HepG2 (cell line): ENCODE measurements around the gene MEA1. TPM values are rescaled to one million over a fixed set of nuclear protein-coding genes. Genes with fewer than 3 reads are reported as not detected.
A peak's percentile ranks its signal among the peaks of the same experiment; 100 is the strongest.

ENCODE experiments used
- E2F1 ChIP-seq: sonication (generic); formaldehyde crosslinking; IDR thresholded peaks from 2 replicates; pipeline ENCODE4 v1.5.0; 2020; ENCODE audit warnings: missing genetic modification reagents
- ERF ChIP-seq: IDR thresholded peaks from 2 replicates; pipeline ENCODE4 v1.6.1; 2018; ENCODE audit warnings: missing biosample characterization, missing genetic modification reagents
- GLI4 ChIP-seq: sonication (generic); formaldehyde crosslinking; IDR thresholded peaks from 2 replicates; pipeline ENCODE4 v1.5.1; 2020; ENCODE audit warnings: missing genetic modification reagents, mild to moderate bottlenecking, moderate library complexity, borderline replicate concordance
- HMG20A ChIP-seq: IDR thresholded peaks from 2 replicates; pipeline ENCODE4 v1.6.1; 2016; ENCODE audit warnings: borderline replicate concordance
- HMGA1 ChIP-seq: sonication (generic); formaldehyde crosslinking; conservative IDR thresholded peaks from 2 replicates; pipeline ENCODE4 v1.4.0; 2020; ENCODE audit warnings: missing genetic modification reagents
- HOXA3 ChIP-seq: sonication (generic); formaldehyde crosslinking; IDR thresholded peaks from 2 replicates; pipeline ENCODE4 v1.5.0; 2020; ENCODE audit warnings: missing genetic modification reagents
- ISL2 ChIP-seq: sonication (generic); formaldehyde crosslinking; IDR thresholded peaks from 2 replicates; pipeline ENCODE4 v1.5.0; 2020; ENCODE audit warnings: missing genetic modification reagents
- JARID2 ChIP-seq: sonication (generic); formaldehyde crosslinking; IDR thresholded peaks from 2 replicates; pipeline ENCODE4 v1.8.1; 2023; ENCODE audit warnings: missing genetic modification reagents, inconsistent platforms; ENCODE audit not compliant: insufficient replicate concordance
- MEIS1 ChIP-seq: sonication (generic); formaldehyde crosslinking; IDR thresholded peaks from 2 replicates; pipeline ENCODE4 v1.9.0; 2021; ENCODE audit warnings: mild to moderate bottlenecking, missing genetic modification reagents, moderate library complexity, borderline replicate concordance
- POLR2G ChIP-seq: fragments of 200-400 bp; formaldehyde crosslinking; IDR thresholded peaks from 2 replicates; pipeline ENCODE4 v1.6.1; 2018; ENCODE audit warnings: mild to moderate bottlenecking, low read depth, low read length, moderate library complexity
- SIN3A ChIP-seq: IDR thresholded peaks from 2 replicates; pipeline ENCODE4 v1.6.1; 2011; ENCODE audit warnings: low read depth, mild to moderate bottlenecking, control low read depth, low read length, borderline replicate concordance
- SOX5 ChIP-seq: IDR thresholded peaks from 2 replicates; pipeline ENCODE4 v1.6.1; 2016; ENCODE audit warnings: borderline replicate concordance
- SP1 ChIP-seq, 2 experiments: fragments of 450-650 bp in 1 of 2; sonication (generic) in 1 of 2; formaldehyde crosslinking in 1 of 2; IDR thresholded peaks; 2 replicates each; pipeline versions ENCODE4 v1.4.0 to v1.6.1; 2016 to 2020; ENCODE audit warnings: missing genetic modification reagents in 1 of 2
- TCF7 ChIP-seq: sonication (generic); IDR thresholded peaks from 2 replicates; pipeline ENCODE4 v1.6.1; 2016; ENCODE audit warnings: antibody characterized with exemption, low read depth
- TIGD3 ChIP-seq: sonication (generic); formaldehyde crosslinking; IDR thresholded peaks from 2 replicates; pipeline ENCODE4 v1.5.1; 2020; ENCODE audit warnings: mild to moderate bottlenecking, missing genetic modification reagents, borderline replicate concordance
- TSC22D2 ChIP-seq: sonication (generic); formaldehyde crosslinking; IDR thresholded peaks from 2 replicates; pipeline ENCODE4 v1.5.1; 2020; ENCODE audit warnings: missing genetic modification reagents, mild to moderate bottlenecking, borderline replicate concordance
- ZFP36 ChIP-seq: fragments of 150-350 bp; IDR thresholded peaks from 2 replicates; pipeline ENCODE4 v1.6.1; 2018; ENCODE audit warnings: borderline replicate concordance, low read length, low read depth; ENCODE audit not compliant: partially characterized antibody
- ZKSCAN8 ChIP-seq: IDR thresholded peaks from 2 replicates; pipeline ENCODE4 v1.6.1; 2016; ENCODE audit warnings: borderline replicate concordance, missing genetic modification reagents, missing compliant biosample characterization
- ZMYM3 ChIP-seq: sonication (generic); formaldehyde crosslinking; IDR thresholded peaks from 2 replicates; pipeline ENCODE4 v1.5.1; 2020; ENCODE audit warnings: mild to moderate bottlenecking, missing genetic modification reagents
- ZNF326 ChIP-seq: sonication (generic); formaldehyde crosslinking; IDR thresholded peaks from 2 replicates; pipeline ENCODE4 v1.4.0; 2020; ENCODE audit warnings: missing genetic modification reagents, borderline replicate concordance
- ZNF83 ChIP-seq: sonication (generic); formaldehyde crosslinking; IDR thresholded peaks from 2 replicates; pipeline ENCODE4 v1.4.0; 2020; ENCODE audit warnings: missing genetic modification reagents, mild to moderate bottlenecking, borderline replicate concordance
- polyA plus RNA-seq, 8 experiments: library from polyadenylated mRNA; depleted of rRNA in 3 of 8; stranded (reverse) in 7 of 8; unstranded in 1 of 8; fragments of >200 nt; fragmentation: Illumina TruSeq in 4 of 8; extraction: Trizol in 4 of 8; gene quantifications; 2 replicates each; pipeline versions ENCODE4 v1.2.1 to v1.2.3, GENCODE V29; 2011 to 2016; ENCODE audit warnings: low read depth in 4 of 8, missing spikeins in 1 of 8, mixed read lengths in 1 of 8; ENCODE audit not compliant: insufficient read depth in 1 of 8
- total RNA-seq, 5 experiments: library from RNA; depleted of rRNA; stranded (reverse); fragments of >200 nt; fragmentation: Illumina TruSeq; extraction: Trizol; gene quantifications; 2 replicates each; pipeline ENCODE4 v1.2.3, GENCODE V29; 2016; ENCODE audit warnings: low read depth in 1 of 5
- TF ChIP-seq, protein P1 (sequence below): sonication (generic); formaldehyde crosslinking; IDR thresholded peaks from 2 replicates; pipeline ENCODE4 v1.4.0; 2020; ENCODE audit warnings: missing genetic modification reagents
- TF ChIP-seq, protein P2 (sequence below): IDR thresholded peaks from 2 replicates; pipeline ENCODE4 v1.6.1; 2016; ENCODE audit warnings: low read depth, control low read depth

MEA1 gene
- total and polyA plus RNA-seq, 2 of the 13 experiments (the other 11 are each of a cell fraction or from before 2014, with no cell fraction given) = 75.6 to 86.2 TPM

DNA sequence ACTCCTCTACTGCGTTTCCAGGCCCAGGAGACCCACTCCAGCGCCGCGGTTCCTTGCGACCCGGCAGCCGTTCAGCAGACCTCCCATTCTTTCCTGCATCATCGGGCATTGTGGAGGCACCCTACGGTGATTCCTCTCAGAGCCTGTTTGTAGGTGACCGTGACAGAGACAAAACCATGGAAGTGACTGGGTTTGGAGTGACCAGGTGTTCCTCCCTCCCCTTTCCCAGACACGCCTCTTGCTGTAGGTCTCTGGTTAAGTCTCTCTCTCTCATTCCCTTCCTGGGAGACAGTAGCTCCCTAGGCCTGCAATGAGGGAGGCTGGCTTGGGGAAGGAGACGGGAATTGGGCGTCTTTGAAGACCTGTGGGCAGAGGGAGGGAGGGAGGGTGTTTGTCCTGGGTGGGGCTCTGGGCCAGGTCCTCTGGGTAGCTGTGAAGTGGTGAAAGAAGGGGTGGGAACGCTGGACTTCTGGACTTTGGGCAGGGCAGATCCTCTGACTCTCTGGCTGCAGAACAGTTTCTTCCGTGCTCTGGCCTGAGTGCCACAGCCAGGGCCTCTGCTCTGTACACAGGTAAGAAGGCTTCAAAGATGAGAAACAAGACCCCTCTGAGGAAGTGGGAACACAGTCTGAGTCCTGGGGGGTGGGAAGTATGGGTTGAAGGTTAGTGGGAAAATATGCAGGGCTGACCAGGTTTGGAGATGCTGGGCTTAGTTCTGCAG lies 46.4 kb upstream of the MEA1 start (continued):
- TF ChIP-seq POLR2G (peak; percentile 75), ISL2 (CRISPR knock-in tag) (no peak), HOXA3 (peak; percentile 82; the same call in 1 of the 2 replicates), JARID2 (peak; percentile 37), E2F1 (CRISPR knock-in tag) (no peak), TIGD3 (CRISPR knock-in tag) (peak; percentile 72; the same call in 1 of the 2 replicates), ZNF83 (CRISPR knock-in tag) (peak; percentile 52; the same call in 1 of the 2 replicates), SIN3A (peak; percentile 46; the same call in 1 of the 2 replicates), ZNF326 (CRISPR knock-in tag) (no peak), GLI4 (CRISPR knock-in tag) (peak; percentile 91), ZFP36 (no peak), HMGA1 (CRISPR knock-in tag) (no peak), ERF (peak; percentile 65), TSC22D2 (no peak), TCF7 (peak; percentile 27; the same call in 1 of the 2 replicates), SP1 (IDR thresholded peaks at IDR 0.05) (no peak), SP1 (CRISPR knock-in tag; IDR thresholded peaks at IDR 0.05) (0 out of 2 replicates have a peak, but pooled peaks have one; percentile 62), HMG20A (CRISPR knock-in tag) (0 out of 2 replicates have a peak, but pooled peaks have one; percentile 38), ZKSCAN8 (0 out of 2 replicates have a peak, but pooled peaks have one; percentile 35), SOX5 (peak; percentile 44; the same call in 1 of the 2 replicates), ZMYM3 (CRISPR knock-in tag) (peak; percentile 52; the same call in 1 of the 2 replicates), MEIS1 (peak; percentile 48)
- TF ChIP-seq, protein P1, sequence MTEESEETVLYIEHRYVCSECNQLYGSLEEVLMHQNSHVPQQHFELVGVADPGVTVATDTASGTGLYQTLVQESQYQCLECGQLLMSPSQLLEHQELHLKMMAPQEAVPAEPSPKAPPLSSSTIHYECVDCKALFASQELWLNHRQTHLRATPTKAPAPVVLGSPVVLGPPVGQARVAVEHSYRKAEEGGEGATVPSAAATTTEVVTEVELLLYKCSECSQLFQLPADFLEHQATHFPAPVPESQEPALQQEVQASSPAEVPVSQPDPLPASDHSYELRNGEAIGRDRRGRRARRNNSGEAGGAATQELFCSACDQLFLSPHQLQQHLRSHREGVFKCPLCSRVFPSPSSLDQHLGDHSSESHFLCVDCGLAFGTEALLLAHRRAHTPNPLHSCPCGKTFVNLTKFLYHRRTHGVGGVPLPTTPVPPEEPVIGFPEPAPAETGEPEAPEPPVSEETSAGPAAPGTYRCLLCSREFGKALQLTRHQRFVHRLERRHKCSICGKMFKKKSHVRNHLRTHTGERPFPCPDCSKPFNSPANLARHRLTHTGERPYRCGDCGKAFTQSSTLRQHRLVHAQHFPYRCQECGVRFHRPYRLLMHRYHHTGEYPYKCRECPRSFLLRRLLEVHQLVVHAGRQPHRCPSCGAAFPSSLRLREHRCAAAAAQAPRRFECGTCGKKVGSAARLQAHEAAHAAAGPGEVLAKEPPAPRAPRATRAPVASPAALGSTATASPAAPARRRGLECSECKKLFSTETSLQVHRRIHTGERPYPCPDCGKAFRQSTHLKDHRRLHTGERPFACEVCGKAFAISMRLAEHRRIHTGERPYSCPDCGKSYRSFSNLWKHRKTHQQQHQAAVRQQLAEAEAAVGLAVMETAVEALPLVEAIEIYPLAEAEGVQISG (CRISPR knock-in tag) = peak; percentile 1
- TF ChIP-seq, protein P2, sequence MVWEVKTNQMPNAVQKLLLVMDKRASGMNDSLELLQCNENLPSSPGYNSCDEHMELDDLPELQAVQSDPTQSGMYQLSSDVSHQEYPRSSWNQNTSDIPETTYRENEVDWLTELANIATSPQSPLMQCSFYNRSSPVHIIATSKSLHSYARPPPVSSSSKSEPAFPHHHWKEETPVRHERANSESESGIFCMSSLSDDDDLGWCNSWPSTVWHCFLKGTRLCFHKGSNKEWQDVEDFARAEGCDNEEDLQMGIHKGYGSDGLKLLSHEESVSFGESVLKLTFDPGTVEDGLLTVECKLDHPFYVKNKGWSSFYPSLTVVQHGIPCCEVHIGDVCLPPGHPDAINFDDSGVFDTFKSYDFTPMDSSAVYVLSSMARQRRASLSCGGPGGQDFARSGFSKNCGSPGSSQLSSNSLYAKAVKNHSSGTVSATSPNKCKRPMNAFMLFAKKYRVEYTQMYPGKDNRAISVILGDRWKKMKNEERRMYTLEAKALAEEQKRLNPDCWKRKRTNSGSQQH (CRISPR knock-in tag) = no peak; the same call in 1 of the 2 replicates
